HCT116 (cell line): Measurements from ENCODE around the gene ERBB2. TPM values are rescaled to one million over a fixed set of nuclear protein-coding genes. Genes with fewer than 3 reads are reported as not detected.

Source experiments
- ATAC-seq: fragments of 200-7000 bp; cut with Tn5 transposase; 2 replicates; pipeline ENCODE4 v1.9.1; 2020; ENCODE audit warnings: mild to moderate bottlenecking, moderate library complexity
- BruUV-seq: library from RNA; stranded (reverse); fragments of 400-500 nt; replicated peaks from 2 replicates; lab custom pipeline; 2021; lab: Mats Ljungman, UMichigan
- CTCF ChIA-PET: fragments of 300-600 bp; sonication (Branson Sonifier 250); formaldehyde crosslinking; loops from one replicate; lab custom pipeline; 2021; ENCODE audit warnings: antibody characterized with exemption; lab: Charles Lee
- POLR2A ChIA-PET: fragments of 300-600, 350-600 bp; sonication (Branson Sonifier 250); formaldehyde crosslinking; loops from one replicate; lab custom pipeline; 2021; ENCODE audit warnings: antibody characterized with exemption; lab: Charles Lee
- RAD21 ChIA-PET, 2 experiments: fragments of 300-600 bp; sonication (Branson Sonifier 250); formaldehyde crosslinking; loops; one replicate each; lab custom pipeline; 2023; ENCODE audit warnings: low total read pairs in 2 of 2; ENCODE audit not compliant: uncharacterized antibody in 2 of 2, unreplicated experiment in 2 of 2, low non-redundant PET in 1 of 2; lab: Charles Lee
- DNase-seq: peaks from one replicate; pipeline ENCODE4 v3.0.0-alpha.2; 2010; ENCODE audit warnings: low read depth, low spot score
- H2AFZ ChIP-seq: fragments of 200-600 bp; shearing (Covaris generic), sonication (generic); 2 replicates; pipeline ENCODE4 v1.6.1; 2017; ENCODE audit warnings: low read depth, mixed run types, mixed read lengths, antibody characterized with exemption, low read length; ENCODE audit not compliant: poor library complexity, severe bottlenecking
- H3K27ac ChIP-seq: 2 replicates; pipeline ENCODE4 v1.5.1; 2012; ENCODE audit warnings: low read depth, low read length
- H3K27me3 ChIP-seq: fragments of 200-600 bp; sonication (generic); 2 replicates; pipeline ENCODE4 v1.6.1; 2016; ENCODE audit warnings: mixed run types, low read length, mixed read lengths; ENCODE audit not compliant: insufficient read depth
- H3K36me3 ChIP-seq, 2 experiments: fragments of 200-500 bp in 1 of 2; fragments of 200-600 bp in 1 of 2; sonication (Bioruptor generic) in 1 of 2; sonication (generic) in 1 of 2; 2 replicates each; pipeline versions ENCODE4 v1.5.1 to v1.6.1; 2014 to 2016; ENCODE audit warnings: low read length in 2 of 2, inconsistent platforms in 1 of 2, mixed read lengths in 1 of 2, mixed run types in 1 of 2; ENCODE audit not compliant: insufficient read depth in 2 of 2, control insufficient read depth in 1 of 2
- H3K4me1 ChIP-seq, 2 experiments: fragments of 200-600 bp in 1 of 2; sonication (generic) in 1 of 2; 2 replicates each; pipeline versions ENCODE4 v1.5.1 to v1.6.1; 2012 to 2017; ENCODE audit warnings: low read length in 2 of 2, inconsistent platforms in 1 of 2, mild to moderate bottlenecking in 1 of 2, mixed read lengths in 1 of 2, mixed run types in 1 of 2, moderate library complexity in 1 of 2; ENCODE audit not compliant: insufficient read depth in 2 of 2, control insufficient read depth in 1 of 2
- H3K4me2 ChIP-seq: fragments of 200-600 bp; sonication (generic); 2 replicates; pipeline ENCODE4 v1.6.1; 2017; ENCODE audit warnings: mixed run types, low read length, mixed read lengths
- H3K4me3 ChIP-seq, 2 experiments: fragments of 200-600 bp in 1 of 2; sonication (generic) in 1 of 2; replicated peaks in 1 of 2; 2 replicates each; pipeline ENCODE4 v1.5.1; 2011 to 2016; ENCODE audit warnings: low read length in 2 of 2, control low read depth in 1 of 2, low read depth in 1 of 2, mild to moderate bottlenecking in 1 of 2, mixed read lengths in 1 of 2, mixed run types in 1 of 2
- H3K79me2 ChIP-seq: fragments of 200-600 bp; sonication (generic); 2 replicates; pipeline ENCODE4 v1.6.1; 2017; ENCODE audit warnings: mild to moderate bottlenecking, mixed run types, low read length, moderate library complexity, mixed read lengths; ENCODE audit not compliant: insufficient read depth
- H3K9ac ChIP-seq: fragments of 200-600 bp; sonication (generic); 2 replicates; pipeline ENCODE4 v1.6.1; 2016; ENCODE audit warnings: low read length, mixed read lengths
- H3K9me2 ChIP-seq: fragments of 200-600 bp; sonication (generic), shearing (Covaris generic); 2 replicates; pipeline ENCODE4 v1.6.1; 2017; ENCODE audit warnings: mixed run types, mild to moderate bottlenecking, moderate library complexity; ENCODE audit not compliant: insufficient read depth
- H3K9me3 ChIP-seq, 2 experiments: fragments of 200-500 bp in 1 of 2; fragments of 200-600 bp in 1 of 2; sonication (Bioruptor generic) in 1 of 2; sonication (generic) in 1 of 2; 2 replicates each; pipeline ENCODE4 v1.6.1; 2014 to 2017; ENCODE audit warnings: low read length in 2 of 2, mixed read lengths in 2 of 2, inconsistent platforms in 1 of 2, low read depth in 1 of 2, mild to moderate bottlenecking in 1 of 2, mixed run types in 1 of 2, moderate library complexity in 1 of 2; ENCODE audit not compliant: control insufficient read depth in 1 of 2, insufficient read depth in 1 of 2
- H4K20me1 ChIP-seq: fragments of 200-600 bp; sonication (generic), shearing (Covaris generic); 2 replicates; pipeline ENCODE4 v1.6.1; 2017; ENCODE audit warnings: mixed run types, mild to moderate bottlenecking, moderate library complexity; ENCODE audit not compliant: insufficient read depth
- ELF1 ChIP-seq: IDR thresholded peaks from 2 replicates; pipeline ENCODE4 v1.6.1; 2012; ENCODE audit warnings: low read depth, borderline replicate concordance
- FOSL1 ChIP-seq: IDR thresholded peaks from 2 replicates; pipeline ENCODE4 v1.6.1; 2012; ENCODE audit warnings: low read depth
- POLR2AphosphoS5 ChIP-seq: IDR thresholded peaks from 2 replicates; pipeline ENCODE4 v1.6.1; 2011; ENCODE audit warnings: mild to moderate bottlenecking, low read depth, low read length, moderate library complexity
- SIN3A ChIP-seq: IDR thresholded peaks from 2 replicates; pipeline ENCODE4 v1.6.1; 2012; ENCODE audit warnings: low read depth
- SRF ChIP-seq: IDR thresholded peaks from 2 replicates; pipeline ENCODE4 v1.6.1; 2012; ENCODE audit warnings: low read depth
- TCF7L2 ChIP-seq: IDR thresholded peaks from 2 replicates; pipeline ENCODE4 v1.7.0; 2011; ENCODE audit warnings: borderline replicate concordance, inconsistent platforms; ENCODE audit not compliant: insufficient read depth, insufficient read length; ENCODE audit errors: extremely low read depth
- ZFX ChIP-seq: fragments of 450-650 bp; IDR thresholded peaks from 2 replicates; pipeline ENCODE4 v1.6.1; 2017
- ZNF274 ChIP-seq: fragments of 200-500 bp; sonication (Bioruptor generic); IDR thresholded peaks from 2 replicates; pipeline ENCODE4 v1.6.1; 2014; ENCODE audit warnings: mild to moderate bottlenecking, low read depth, low read length, inconsistent platforms
- intact Hi-C: fragments of 100-400 bp; cut with micrococcal nuclease; formaldehyde crosslinking; loops from 2 replicates; pipeline ENCODE4 v1.10.0; 2022
- total RNA-seq: library from RNA; stranded (reverse); gene quantifications from one replicate; pipeline ENCODE4 v1.2.1, GENCODE V29; 2021; ENCODE audit not compliant: unreplicated experiment
- TF ChIP-seq, protein P1 (sequence below): IDR thresholded peaks from 2 replicates; pipeline ENCODE4 v1.6.1; 2011; ENCODE audit warnings: mild to moderate bottlenecking, low read length, moderate library complexity; ENCODE audit not compliant: insufficient replicate concordance; ENCODE audit errors: extremely low read depth

The ERBB2 gene
- total RNA-seq, 1 experiment from 2014 or later, result 75.8 TPM

DNA sequence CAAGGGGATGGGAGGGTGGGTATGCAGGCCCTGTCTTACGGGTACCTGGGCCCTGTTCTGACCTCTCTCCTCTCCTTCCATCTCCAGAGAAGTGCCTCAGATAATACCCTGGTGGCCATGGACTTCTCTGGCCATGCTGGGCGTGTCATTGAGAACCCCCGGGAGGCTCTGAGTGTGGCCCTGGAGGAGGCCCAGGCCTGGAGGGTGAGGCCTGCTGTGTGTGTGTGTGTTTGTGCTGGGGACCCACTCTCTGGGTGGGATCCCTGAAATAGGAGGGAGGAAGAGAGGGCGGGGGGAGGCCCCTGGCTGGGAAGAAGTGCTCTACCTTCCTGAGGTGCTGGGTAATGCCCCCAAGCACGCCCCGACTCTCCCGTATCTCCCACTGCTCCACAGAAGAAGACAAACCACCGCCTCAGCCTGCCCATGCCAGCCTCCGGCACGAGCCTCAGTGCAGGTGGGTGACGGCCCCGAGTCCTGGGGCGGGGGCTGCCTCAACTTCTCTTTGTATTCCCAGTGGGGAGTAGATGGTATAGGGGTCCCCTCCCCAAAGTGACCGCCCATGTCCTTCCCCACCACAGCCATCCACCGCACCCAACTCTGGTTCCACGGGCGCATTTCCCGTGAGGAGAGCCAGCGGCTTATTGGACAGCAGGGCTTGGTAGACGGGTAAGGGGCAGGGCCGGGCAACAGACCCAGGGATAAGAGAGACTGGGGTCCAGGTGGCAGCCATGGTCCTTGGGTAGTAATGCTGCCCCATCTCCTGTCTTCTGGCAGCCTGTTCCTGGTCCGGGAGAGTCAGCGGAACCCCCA, 45.7 kb downstream of the ERBB2 start:
- H3K27ac ChIP-seq, result no peak overlapping the region
- TF ChIP-seq ZFX (no peak), ELF1 (no peak), POLR2AphosphoS5 (no peak), SRF (no peak), SIN3A (no peak), FOSL1 (no peak), ZNF274 (no peak), TCF7L2 (no peak)
- TF ChIP-seq, protein P1, sequence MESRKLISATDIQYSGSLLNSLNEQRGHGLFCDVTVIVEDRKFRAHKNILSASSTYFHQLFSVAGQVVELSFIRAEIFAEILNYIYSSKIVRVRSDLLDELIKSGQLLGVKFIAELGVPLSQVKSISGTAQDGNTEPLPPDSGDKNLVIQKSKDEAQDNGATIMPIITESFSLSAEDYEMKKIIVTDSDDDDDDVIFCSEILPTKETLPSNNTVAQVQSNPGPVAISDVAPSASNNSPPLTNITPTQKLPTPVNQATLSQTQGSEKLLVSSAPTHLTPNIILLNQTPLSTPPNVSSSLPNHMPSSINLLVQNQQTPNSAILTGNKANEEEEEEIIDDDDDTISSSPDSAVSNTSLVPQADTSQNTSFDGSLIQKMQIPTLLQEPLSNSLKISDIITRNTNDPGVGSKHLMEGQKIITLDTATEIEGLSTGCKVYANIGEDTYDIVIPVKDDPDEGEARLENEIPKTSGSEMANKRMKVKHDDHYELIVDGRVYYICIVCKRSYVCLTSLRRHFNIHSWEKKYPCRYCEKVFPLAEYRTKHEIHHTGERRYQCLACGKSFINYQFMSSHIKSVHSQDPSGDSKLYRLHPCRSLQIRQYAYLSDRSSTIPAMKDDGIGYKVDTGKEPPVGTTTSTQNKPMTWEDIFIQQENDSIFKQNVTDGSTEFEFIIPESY, result no peak
- TF ChIP-seq, all 23 proteins: peak for 0
- H4K20me1 ChIP-seq, result no peaks in the 10 kb centered on the region
- intact Hi-C loops, result no loop called here
- H3K9me2 ChIP-seq, result no peaks in the 10 kb centered on the region
- no peaks in the 10 kb centered on the region for H3K27me3 ChIP-seq
- ChIA-PET RAD21 (no interaction called here), POLR2A (interaction anchor here (1.3 kb wide), 1 partner anchor 7 kb away, joined by 3 read pairs; no protein-coding TSS in a partner anchor), CTCF (no interaction called here)
- ATAC-seq (no peak), DNase-seq (no peak)
- no peak overlapping the region for H3K4me2 ChIP-seq
- H3K9me3 ChIP-seq, result no peaks in the 10 kb centered on the region
- H3K9ac ChIP-seq, result no peak overlapping the region
- H3K79me2 ChIP-seq, result peaks cover 5% of the 10 kb centered on the region; the same call in 1 of the 2 replicates
- BruUV-seq, result no TSS peak
- H3K36me3 ChIP-seq, result peaks cover 11 to 13% of the 10 kb centered on the region in 2 experiments; a peak in 2 of 4 replicates
- no peak overlapping the region for H3K4me3 ChIP-seq
- H2AFZ ChIP-seq, result no peak overlapping the region
- H3K4me1 ChIP-seq, result peaks cover 22 to 23% of the 10 kb centered on the region in 2 experiments
